Fibroblast of the aortic adventitia (primary cell): ENCODE results near the gene PPP2R2C. TPM values are rescaled to one million over a fixed set of nuclear protein-coding genes. Genes with fewer than 3 reads are reported as not detected.

Experiments used
- DNase-seq: peaks from one replicate; pipeline ENCODE4 v3.0.0-alpha.2; 2010; ENCODE audit warnings: low read depth
- H3K4me3 ChIP-seq: 2 replicates; pipeline ENCODE4 v1.5.1; 2011; ENCODE audit warnings: low read depth, mild to moderate bottlenecking, control low read depth, low read length, moderate library complexity
- total RNA-seq: library from RNA; depleted of rRNA; stranded (reverse); fragments of >200 nt; gene quantifications from 2 replicates; pipeline ENCODE4 v1.2.3, GENCODE V29; 2012; ENCODE audit warnings: low replicate concordance
- TF ChIP-seq, protein P1 (sequence below): IDR thresholded peaks from 2 replicates; pipeline ENCODE4 v1.5.1; 2011; ENCODE audit warnings: mild to moderate bottlenecking, low read length, control low read depth, inconsistent platforms; ENCODE audit not compliant: insufficient read depth

The PPP2R2C gene
- total RNA-seq, 1 donor = not detected

DNA sequence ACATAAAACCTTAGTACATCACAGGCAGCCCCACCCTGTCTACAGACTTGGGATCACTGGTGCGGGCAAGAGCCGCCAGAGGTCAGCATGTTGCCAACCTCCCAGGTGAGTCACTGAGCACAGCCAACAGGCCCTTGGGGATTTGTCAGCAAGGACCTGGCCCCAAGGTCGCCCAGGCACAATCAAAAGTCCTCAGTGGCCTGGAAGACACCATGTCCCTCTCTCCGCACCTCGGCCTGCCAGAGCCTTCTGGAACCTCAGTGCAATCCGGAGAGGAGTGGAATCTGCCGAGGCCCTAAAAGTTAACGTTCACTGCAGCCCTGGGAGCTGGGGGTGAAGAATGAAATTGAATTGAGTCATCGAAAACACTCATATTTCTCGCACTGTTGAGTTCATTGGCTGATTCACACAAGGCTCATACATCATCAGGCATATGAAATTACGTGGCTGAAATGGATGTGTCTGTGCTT, 128.4 kb downstream of the PPP2R2C start:
- peak; percentile 54 for DNase-seq
- H3K4me3 ChIP-seq = no peak overlapping the region
- TF ChIP-seq, protein P1, sequence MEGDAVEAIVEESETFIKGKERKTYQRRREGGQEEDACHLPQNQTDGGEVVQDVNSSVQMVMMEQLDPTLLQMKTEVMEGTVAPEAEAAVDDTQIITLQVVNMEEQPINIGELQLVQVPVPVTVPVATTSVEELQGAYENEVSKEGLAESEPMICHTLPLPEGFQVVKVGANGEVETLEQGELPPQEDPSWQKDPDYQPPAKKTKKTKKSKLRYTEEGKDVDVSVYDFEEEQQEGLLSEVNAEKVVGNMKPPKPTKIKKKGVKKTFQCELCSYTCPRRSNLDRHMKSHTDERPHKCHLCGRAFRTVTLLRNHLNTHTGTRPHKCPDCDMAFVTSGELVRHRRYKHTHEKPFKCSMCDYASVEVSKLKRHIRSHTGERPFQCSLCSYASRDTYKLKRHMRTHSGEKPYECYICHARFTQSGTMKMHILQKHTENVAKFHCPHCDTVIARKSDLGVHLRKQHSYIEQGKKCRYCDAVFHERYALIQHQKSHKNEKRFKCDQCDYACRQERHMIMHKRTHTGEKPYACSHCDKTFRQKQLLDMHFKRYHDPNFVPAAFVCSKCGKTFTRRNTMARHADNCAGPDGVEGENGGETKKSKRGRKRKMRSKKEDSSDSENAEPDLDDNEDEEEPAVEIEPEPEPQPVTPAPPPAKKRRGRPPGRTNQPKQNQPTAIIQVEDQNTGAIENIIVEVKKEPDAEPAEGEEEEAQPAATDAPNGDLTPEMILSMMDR = peak; percentile 6

DNA sequence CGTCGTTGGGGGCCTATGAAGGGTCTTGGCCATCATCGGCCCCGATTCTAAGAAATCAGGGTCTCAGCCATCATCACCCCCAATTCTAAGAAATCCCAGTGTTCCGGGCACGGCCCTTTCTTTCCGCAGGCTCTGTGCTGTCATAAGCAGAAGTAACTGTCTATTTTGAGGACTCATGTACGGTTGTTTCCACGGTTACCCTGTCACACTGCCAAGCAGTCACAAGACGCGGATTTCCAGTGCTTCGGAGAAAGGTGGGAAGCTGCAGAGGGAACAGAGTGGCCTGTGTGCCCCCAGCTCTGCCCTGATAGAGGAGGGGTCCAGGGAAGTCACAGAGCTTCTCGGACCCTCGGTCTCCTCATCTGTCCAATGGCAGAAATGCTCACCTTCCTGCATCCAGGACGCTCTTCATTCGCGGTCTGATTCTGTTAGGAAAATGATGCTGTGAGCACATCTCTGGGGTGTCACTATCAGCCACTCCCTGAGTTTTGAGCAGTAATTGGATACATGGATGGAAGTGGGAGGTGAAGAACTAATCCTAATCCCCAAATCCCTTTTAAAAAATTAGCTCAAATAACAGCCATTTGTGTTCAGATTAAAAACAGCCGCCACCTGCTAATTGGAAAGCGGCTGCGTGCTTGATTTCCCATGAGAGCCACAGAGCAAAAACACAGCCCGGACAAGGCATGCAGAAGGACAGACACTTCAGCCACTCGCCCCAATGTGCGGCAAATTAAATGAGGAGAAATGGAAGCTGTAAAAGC, 129.7 kb downstream of the PPP2R2C start:
- TF ChIP-seq, protein P1 = no peak
- no peak for DNase-seq
- H3K4me3 ChIP-seq = no peak overlapping the region

DNA sequence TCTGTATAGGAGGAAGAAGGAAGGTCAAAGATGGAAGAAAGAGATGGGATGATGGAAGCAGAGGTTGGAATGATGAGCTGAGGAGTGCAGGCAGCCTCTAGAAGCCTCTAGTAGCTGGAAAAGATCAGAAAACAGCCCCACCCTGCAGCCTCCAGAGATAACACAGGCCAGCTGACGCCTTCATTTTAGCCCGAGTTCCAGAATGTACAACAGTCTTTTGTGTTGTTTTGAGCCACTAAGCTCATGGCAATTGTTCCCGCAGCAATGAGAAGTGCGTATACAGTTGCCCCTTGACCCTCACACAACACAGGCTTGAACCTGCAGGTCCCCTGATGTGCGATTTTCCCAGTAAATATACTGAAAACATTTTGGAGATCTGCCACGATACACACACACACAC, 130.7 kb downstream of the PPP2R2C start:
- TF ChIP-seq, protein P1 = no peak
- DNase-seq = no peak
- no peak overlapping the region for H3K4me3 ChIP-seq

DNA sequence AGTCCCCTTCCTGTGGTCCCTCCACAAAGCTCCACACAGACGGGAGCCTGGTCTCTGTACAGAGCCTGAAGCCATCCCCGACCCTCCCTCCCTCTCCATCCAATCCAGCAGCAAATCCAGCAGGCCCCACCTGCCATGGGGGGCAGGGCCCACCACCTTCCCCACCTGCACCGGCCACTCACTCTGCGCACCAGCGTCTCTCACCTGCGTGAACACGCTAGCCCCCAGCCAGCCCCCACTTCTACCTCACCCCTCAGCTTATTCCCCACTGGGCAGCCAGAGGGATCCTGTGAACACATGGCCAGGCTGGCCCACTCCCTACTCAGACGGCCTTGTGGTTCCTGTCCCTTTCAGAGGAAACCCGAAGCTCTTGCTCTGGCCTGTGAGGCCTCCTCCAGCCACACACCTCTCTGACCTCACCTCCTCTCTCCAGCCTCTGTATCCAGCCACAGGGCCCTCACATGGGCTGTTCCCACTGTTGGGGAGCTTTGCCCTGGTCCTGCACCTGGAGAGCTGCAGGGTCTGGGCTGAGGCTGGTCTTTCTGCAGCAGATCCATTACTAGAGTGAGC, 131.9 kb downstream of the PPP2R2C start:
- DNase-seq = no peak
- no peak overlapping the region for H3K4me3 ChIP-seq
- TF ChIP-seq, protein P1 = no peak

DNA sequence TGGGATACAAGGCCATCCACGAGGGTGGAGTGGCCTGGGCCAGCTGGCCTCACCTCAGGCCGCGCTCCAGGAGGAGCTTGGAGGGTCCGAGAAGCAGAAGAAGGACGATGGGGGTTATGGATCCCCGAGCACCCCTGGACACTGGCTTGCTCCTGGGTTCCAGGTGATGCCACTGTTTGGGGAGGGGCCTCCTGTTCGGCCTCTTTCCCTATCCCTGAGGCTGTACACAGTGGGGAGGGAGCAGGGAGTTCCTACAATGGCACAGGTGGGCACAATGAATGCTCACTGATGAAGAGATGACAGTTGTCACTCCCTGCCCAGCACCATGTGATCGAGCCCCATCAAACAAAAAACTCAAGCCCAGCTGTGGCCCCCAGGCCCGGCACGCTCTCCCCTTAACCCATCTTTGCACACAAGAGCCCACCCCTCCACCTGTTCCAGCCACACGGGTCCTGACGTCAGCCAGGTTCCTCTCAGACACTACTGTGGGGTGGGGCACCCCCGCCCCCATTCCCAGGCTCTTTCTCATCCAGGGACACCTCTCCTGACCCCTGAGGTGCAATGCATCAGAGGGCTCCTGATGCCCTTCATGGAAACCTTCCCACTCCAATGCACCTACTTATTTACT, 132.5 kb downstream of the PPP2R2C start:
- DNase-seq = no peak
- TF ChIP-seq, protein P1 = no peak
- H3K4me3 ChIP-seq = no peak overlapping the region

DNA sequence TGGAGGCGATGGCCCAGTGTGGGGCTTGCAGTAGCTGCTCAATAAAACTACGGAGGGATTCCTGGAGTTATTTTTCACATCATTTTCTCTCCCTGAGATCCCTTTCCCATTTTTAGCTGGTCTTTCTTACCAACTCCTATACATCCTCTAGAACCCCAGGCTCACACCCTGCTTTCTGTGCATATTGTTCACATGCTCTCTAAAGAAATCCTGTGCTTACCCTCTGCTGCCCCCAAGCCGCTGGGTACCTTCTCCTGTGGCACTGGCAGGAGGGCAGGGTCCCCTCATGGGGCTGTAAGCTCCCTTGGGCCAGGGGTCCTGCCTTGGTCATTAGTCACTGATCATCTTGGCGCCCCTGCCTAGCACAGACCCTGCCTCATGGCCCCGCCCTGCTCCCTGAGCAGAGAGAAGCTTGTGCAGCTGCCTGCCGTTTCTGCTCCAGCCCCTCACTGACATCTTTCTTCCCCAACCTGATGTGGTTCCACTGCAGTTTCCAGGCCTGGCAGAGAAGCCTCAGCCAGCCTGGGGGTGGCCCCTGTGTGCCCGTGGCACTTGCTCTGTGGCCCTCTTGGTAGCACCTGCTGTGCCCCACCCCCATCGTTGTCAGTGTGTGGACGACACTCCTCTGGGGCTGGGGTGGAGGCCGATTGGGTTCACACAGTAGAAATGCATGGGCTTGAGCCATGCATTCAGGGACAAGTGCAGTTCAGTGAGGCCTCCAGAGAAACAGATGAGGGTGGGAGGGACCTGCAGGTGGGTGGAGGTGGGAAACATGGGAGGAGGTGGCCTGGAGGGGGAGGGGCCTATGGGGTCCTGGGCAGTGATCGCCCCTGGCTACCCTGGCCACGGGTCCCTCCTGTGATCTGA, 133.2 kb downstream of the PPP2R2C start:
- TF ChIP-seq, protein P1 = no peak
- H3K4me3 ChIP-seq = no peak overlapping the region
- DNase-seq = no peak
